SU-DHL-6 (cell line): ENCODE measurements around the gene FAM53A.

ENCODE experiments used
- H2AFZ ChIP-seq: fragments of 200-600 bp; sonication (generic); 2 replicates; pipeline ENCODE4 v1.6.1; 2014; ENCODE audit warnings: low read depth, mild to moderate bottlenecking, moderate library complexity, mixed read lengths, antibody characterized with exemption, low read length; ENCODE audit not compliant: severe bottlenecking
- H3F3A ChIP-seq: fragments of 200-600 bp; shearing (Covaris generic); 2 replicates; pipeline ENCODE4 v1.6.0; 2016; ENCODE audit warnings: antibody characterized with exemption, mild to moderate bottlenecking; ENCODE audit not compliant: insufficient read depth
- H3K27ac ChIP-seq: fragments of 200-600 bp; sonication (generic); 2 replicates; pipeline ENCODE4 v1.5.1; 2016; ENCODE audit warnings: low read depth, mild to moderate bottlenecking, low read length, moderate library complexity, mixed read lengths
- H3K27me3 ChIP-seq: fragments of 200-600 bp; sonication (generic), shearing (Covaris generic); 2 replicates; pipeline ENCODE4 v1.6.0; 2014; ENCODE audit warnings: mild to moderate bottlenecking, low read length
- H3K36me3 ChIP-seq: fragments of 200-600 bp; sonication (generic); 2 replicates; pipeline ENCODE4 v1.6.1; 2014; ENCODE audit warnings: mild to moderate bottlenecking, low read length, mixed read lengths
- H3K4me2 ChIP-seq: fragments of 300-600, 200-600 bp; shearing (Covaris generic), sonication (generic); 2 replicates; pipeline ENCODE4 v1.6.0; 2014; ENCODE audit warnings: low read length, low read depth, mild to moderate bottlenecking; ENCODE audit not compliant: poor library complexity, severe bottlenecking
- H3K4me3 ChIP-seq: fragments of 200-600 bp; sonication (generic); 2 replicates; pipeline ENCODE4 v1.5.1; 2014; ENCODE audit warnings: antibody characterized with exemption, low read length, mild to moderate bottlenecking, mixed read lengths; ENCODE audit not compliant: insufficient read depth, poor library complexity, severe bottlenecking
- H3K79me2 ChIP-seq: fragments of 200-600 bp; sonication (generic); 2 replicates; pipeline ENCODE4 v1.6.1; 2014; ENCODE audit warnings: mild to moderate bottlenecking, low read length, moderate library complexity; ENCODE audit not compliant: insufficient read depth
- H3K9ac ChIP-seq: fragments of 200-600 bp; sonication (generic); 2 replicates; pipeline ENCODE4 v1.7.0; 2014; ENCODE audit warnings: mild to moderate bottlenecking, low read length
- H3K9me2 ChIP-seq: fragments of 200-600 bp; sonication (generic); replicated peaks from 2 replicates; pipeline ENCODE4 v1.6.1; 2014; ENCODE audit warnings: low read length; ENCODE audit not compliant: insufficient read depth
- H3K9me3 ChIP-seq: fragments of 200-600 bp; sonication (generic); 2 replicates; pipeline ENCODE4 v1.6.1; 2014; ENCODE audit warnings: low read length, mixed read lengths; ENCODE audit not compliant: insufficient read depth
- H4K20me1 ChIP-seq: fragments of 200-600 bp; sonication (generic); 2 replicates; pipeline ENCODE4 v1.6.1; 2014; ENCODE audit warnings: low read depth, mild to moderate bottlenecking, antibody characterized with exemption, low read length, moderate library complexity, mixed read lengths
- EZH2phosphoT487 ChIP-seq: fragments of 200-600 bp; sonication (generic), shearing (Covaris generic); conservative IDR thresholded peaks from 2 replicates; pipeline ENCODE4 v1.6.1; 2018; ENCODE audit warnings: mild to moderate bottlenecking, antibody characterized with exemption, low read length, moderate library complexity, mixed read lengths
- TF ChIP-seq, protein P1 (sequence below): fragments of 200-600 bp; sonication (generic); IDR thresholded peaks from one replicate; pipeline ENCODE4 v1.5.1; 2017; ENCODE audit warnings: antibody characterized with exemption, mild to moderate bottlenecking, low read length, moderate library complexity; ENCODE audit not compliant: insufficient read depth, poor library complexity, severe bottlenecking

The FAM53A gene

DNA sequence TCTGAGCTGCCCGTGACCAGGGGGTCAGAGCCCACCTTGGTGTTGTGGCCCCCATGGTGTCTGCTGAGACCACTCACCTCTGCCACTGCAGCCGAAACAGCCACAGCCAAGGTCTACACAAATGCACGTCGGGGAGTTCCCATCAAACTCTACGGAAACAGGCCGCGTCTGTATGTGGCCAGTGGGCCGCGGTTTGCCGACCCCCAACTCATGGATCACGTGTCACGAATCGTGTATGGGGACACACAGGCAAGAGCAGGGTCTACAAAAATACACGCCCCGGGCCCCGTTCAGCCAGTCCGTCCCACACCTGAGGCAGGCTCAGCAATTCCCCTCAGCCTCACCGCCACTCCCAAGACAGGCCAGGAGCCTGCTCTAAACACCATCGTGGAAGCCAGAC is 53.8 kb downstream of the FAM53A start:
- Histone ChIP-seq H3K9me2 (no peaks in the 10 kb centered on the region), H3F3A (no peaks in the 10 kb centered on the region), H3K79me2 (no peaks in the 10 kb centered on the region), H3K9me3 (no peaks in the 10 kb centered on the region), H3K4me3 (no peak overlapping the region), H3K9ac (no peak overlapping the region), H3K27me3 (no peaks in the 10 kb centered on the region), H3K36me3 (no peaks in the 10 kb centered on the region), H3K27ac (no peak overlapping the region), H2AFZ (no peak overlapping the region), H3K4me2 (no peak overlapping the region), H4K20me1 (no peaks in the 10 kb centered on the region)
- TF ChIP-seq EZH2phosphoT487, result no peak
- TF ChIP-seq, protein P1, sequence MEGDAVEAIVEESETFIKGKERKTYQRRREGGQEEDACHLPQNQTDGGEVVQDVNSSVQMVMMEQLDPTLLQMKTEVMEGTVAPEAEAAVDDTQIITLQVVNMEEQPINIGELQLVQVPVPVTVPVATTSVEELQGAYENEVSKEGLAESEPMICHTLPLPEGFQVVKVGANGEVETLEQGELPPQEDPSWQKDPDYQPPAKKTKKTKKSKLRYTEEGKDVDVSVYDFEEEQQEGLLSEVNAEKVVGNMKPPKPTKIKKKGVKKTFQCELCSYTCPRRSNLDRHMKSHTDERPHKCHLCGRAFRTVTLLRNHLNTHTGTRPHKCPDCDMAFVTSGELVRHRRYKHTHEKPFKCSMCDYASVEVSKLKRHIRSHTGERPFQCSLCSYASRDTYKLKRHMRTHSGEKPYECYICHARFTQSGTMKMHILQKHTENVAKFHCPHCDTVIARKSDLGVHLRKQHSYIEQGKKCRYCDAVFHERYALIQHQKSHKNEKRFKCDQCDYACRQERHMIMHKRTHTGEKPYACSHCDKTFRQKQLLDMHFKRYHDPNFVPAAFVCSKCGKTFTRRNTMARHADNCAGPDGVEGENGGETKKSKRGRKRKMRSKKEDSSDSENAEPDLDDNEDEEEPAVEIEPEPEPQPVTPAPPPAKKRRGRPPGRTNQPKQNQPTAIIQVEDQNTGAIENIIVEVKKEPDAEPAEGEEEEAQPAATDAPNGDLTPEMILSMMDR, result no peak

DNA sequence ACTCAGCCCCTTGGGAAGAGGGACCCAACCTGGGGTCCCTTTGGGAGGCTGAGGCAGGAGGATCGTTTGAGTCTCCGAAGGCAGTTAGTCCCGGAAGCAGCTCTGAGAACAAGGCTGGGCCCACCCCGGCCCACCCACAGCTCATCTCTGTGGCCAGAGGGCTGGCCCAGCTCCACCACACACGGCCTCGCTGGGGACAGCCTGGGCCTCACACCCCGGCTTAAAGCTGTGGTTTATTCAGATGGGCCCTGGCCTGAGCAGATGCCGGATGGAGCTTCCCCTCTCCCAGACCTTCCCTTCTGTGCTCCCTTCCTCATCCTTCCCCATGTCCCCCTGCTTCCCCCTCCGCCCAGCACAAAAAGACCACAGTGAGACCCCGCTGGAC is 54.4 kb downstream of the FAM53A start:
- no peak for TF ChIP-seq EZH2phosphoT487
- TF ChIP-seq, protein P1, result no peak
- no peaks in the 10 kb centered on the region for H3K9me2 ChIP-seq

GRCh38 chr4:1628892-1629698 is 55.0 kb downstream of the FAM53A start:
- no peaks in the 10 kb centered on the region for H3K27me3 ChIP-seq
- no peaks in the 10 kb centered on the region for H3K9me3 ChIP-seq
- no peak overlapping the region for H3K4me2 ChIP-seq
- no peaks in the 10 kb centered on the region for H3K79me2 ChIP-seq
- H4K20me1 ChIP-seq, result no peaks in the 10 kb centered on the region
- TF ChIP-seq EZH2phosphoT487, result no peak
- TF ChIP-seq, protein P1, result peak; percentile 95
- H3K27ac ChIP-seq, result no peak overlapping the region
- no peaks in the 10 kb centered on the region for H3K36me3 ChIP-seq
- no peak overlapping the region for H3K9ac ChIP-seq
- H3K9me2 ChIP-seq, result no peaks in the 10 kb centered on the region
- no peak overlapping the region for H2AFZ ChIP-seq
- no peaks in the 10 kb centered on the region for H3F3A ChIP-seq
- no peak overlapping the region for H3K4me3 ChIP-seq

More for the DNA sequence above, 54.4 kb downstream of the FAM53A start:
- H4K20me1 ChIP-seq, result no peaks in the 10 kb centered on the region
- no peaks in the 10 kb centered on the region for H3F3A ChIP-seq
- H3K79me2 ChIP-seq, result no peaks in the 10 kb centered on the region
- no peaks in the 10 kb centered on the region for H3K27me3 ChIP-seq
- H3K4me2 ChIP-seq, result no peak overlapping the region
- H3K9ac ChIP-seq, result no peak overlapping the region
- H3K27ac ChIP-seq, result no peak overlapping the region
- H2AFZ ChIP-seq, result no peak overlapping the region
- no peak overlapping the region for H3K4me3 ChIP-seq
- no peaks in the 10 kb centered on the region for H3K9me3 ChIP-seq
- H3K36me3 ChIP-seq, result no peaks in the 10 kb centered on the region
